ENCODE results near the gene PHF21B.

The PHF21B gene

GRCh38 chr22:44901301-44901700, 108.5 kb downstream of the PHF21B start:
- H3K4me3 ChIP-seq (ENCODE audit: low read depth, low read length), result no peak overlapping the region
- TF ChIP-seq CTCF (IDR thresholded peaks at IDR 0.05; ENCODE audit: control insufficient read depth, extremely low read depth, insufficient read depth), result no peak
- DNase-seq (ENCODE audit: low read depth), result no peak

- no peak overlapping the region for H3K4me3 ChIP-seq (ENCODE audit: low read depth, low read length)
- TF ChIP-seq CTCF (IDR thresholded peaks at IDR 0.05; ENCODE audit: control insufficient read depth, extremely low read depth, insufficient read depth), result no peak
- no peak for DNase-seq (ENCODE audit: low read depth)
Measured at GRCh38 chr22:44898236-44898635, 111.6 kb downstream of the PHF21B start.

GRCh38 chr22:44895296-44896055, 114.3 kb downstream of the PHF21B start:
- TF ChIP-seq CTCF (IDR thresholded peaks at IDR 0.05; ENCODE audit: control insufficient read depth, extremely low read depth, insufficient read depth), result no peak
- no peak overlapping the region for H3K4me3 ChIP-seq (ENCODE audit: low read depth, low read length)
- no peak for DNase-seq (ENCODE audit: low read depth)

- DNase-seq (ENCODE audit: low read depth), result no peak
- no peak for TF ChIP-seq CTCF (IDR thresholded peaks at IDR 0.05; ENCODE audit: control insufficient read depth, extremely low read depth, insufficient read depth)
- no peak overlapping the region for H3K4me3 ChIP-seq (ENCODE audit: low read depth, low read length)
Measured at GRCh38 chr22:44894782-44895181, 115.0 kb downstream of the PHF21B start.

GRCh38 chr22:44894321-44894720, 115.5 kb downstream of the PHF21B start:
- H3K4me3 ChIP-seq (ENCODE audit: low read depth, low read length), result no peak overlapping the region
- DNase-seq (ENCODE audit: low read depth), result no peak
- no peak for TF ChIP-seq CTCF (IDR thresholded peaks at IDR 0.05; ENCODE audit: control insufficient read depth, extremely low read depth, insufficient read depth)

GRCh38 chr22:44893731-44894080, 116.1 kb downstream of the PHF21B start:
- no peak for TF ChIP-seq CTCF (IDR thresholded peaks at IDR 0.05; ENCODE audit: control insufficient read depth, extremely low read depth, insufficient read depth)
- no peak for DNase-seq (ENCODE audit: low read depth)
- no peak overlapping the region for H3K4me3 ChIP-seq (ENCODE audit: low read depth, low read length)
